HepG2 (cell line): ENCODE measurements around the gene APLNR. TPM values are rescaled to one million over a fixed set of nuclear protein-coding genes. Genes with fewer than 3 reads are reported as not detected.

Source experiments
- ATAC-seq: fragments of 200-7000 bp; cut with Tn5 transposase; 3 replicates; pipeline ENCODE4 v1.9.1; 2020; ENCODE audit warnings: mild to moderate bottlenecking, moderate library complexity
- Bru-seq: library from RNA; stranded (reverse); fragments of 400-500 nt; gene quantifications from one replicate; lab custom pipeline; 2021; lab: Mats Ljungman, UMichigan
- BruChase-seq, 2 experiments: library from RNA; stranded (reverse); fragments of 400-500 nt; gene quantifications; one replicate each; lab custom pipeline; 2021; lab: Mats Ljungman, UMichigan
- BruUV-seq: library from RNA; stranded (reverse); fragments of 400-500 nt; replicated peaks from 2 replicates; lab custom pipeline; 2021; lab: Mats Ljungman, UMichigan
- CTCF ChIA-PET: fragments of 300-600 bp; formaldehyde crosslinking; extraction: SDS; loops from one replicate; lab custom pipeline; 2021; ENCODE audit warnings: low total read pairs, inconsistent platforms, low intra/inter-chr PET ratio; lab: Yijun Ruan, JAX
- POLR2A ChIA-PET: fragments of 350-600 bp; sonication (Branson Sonifier 250); formaldehyde crosslinking; loops from one replicate; lab custom pipeline; 2020; ENCODE audit warnings: antibody characterized with exemption, inconsistent platforms; lab: Yijun Ruan, JAX
- DNase-seq: peaks from one replicate; pipeline ENCODE4 v3.0.0-alpha.2; 2015; ENCODE audit warnings: low spot score
- FAIRE-seq: peaks from 3 replicates; lab custom pipeline; 2011; peaks lifted over from hg19 to GRCh38; lab: Jason Lieb, UNC
- H2AFZ ChIP-seq: one replicate; pipeline ENCODE4 v1.6.1; 2011; ENCODE audit warnings: low read length, inconsistent platforms
- H3K27ac ChIP-seq: fragments of 300-600 bp; 3 replicates; pipeline ENCODE4 v1.8.0; 2011; ENCODE audit warnings: mixed run types, mild to moderate bottlenecking, mixed read lengths, low read length, inconsistent platforms; ENCODE audit not compliant: insufficient read depth; ENCODE audit errors: extremely low read length
- H3K27me3 ChIP-seq, 2 experiments: fragments of 200-600 bp in 1 of 2; 2 replicates in 1 of 2; 3 replicates in 1 of 2; pipeline versions ENCODE4 v1.6.0 to v1.8.0; 2011; ENCODE audit warnings: low read length in 2 of 2, mild to moderate bottlenecking in 2 of 2, moderate library complexity in 2 of 2, inconsistent platforms in 1 of 2; ENCODE audit not compliant: insufficient read depth in 2 of 2, control insufficient read depth in 1 of 2
- H3K36me3 ChIP-seq, 2 experiments: fragments of 200-600 bp in 1 of 2; replicated peaks in 1 of 2; 2 replicates in 1 of 2; 3 replicates in 1 of 2; pipeline versions ENCODE4 v1.5.1 to v1.8.0; 2011; ENCODE audit warnings: low read length in 2 of 2, inconsistent platforms in 1 of 2; ENCODE audit not compliant: insufficient read depth in 2 of 2, control insufficient read depth in 1 of 2
- H3K4me1 ChIP-seq: 2 replicates; pipeline ENCODE4 v1.5.1; 2012; ENCODE audit warnings: low read length, inconsistent platforms; ENCODE audit not compliant: insufficient read depth
- H3K4me2 ChIP-seq: 2 replicates; pipeline ENCODE4 v1.6.0; 2011; ENCODE audit warnings: low read depth, low read length, inconsistent platforms
- H3K4me3 ChIP-seq, 3 experiments: fragments of 200-600 bp in 1 of 3; sonication (generic), shearing (Covaris generic) in 1 of 3; replicated peaks in 1 of 3; 2 replicates each; pipeline ENCODE4 v1.5.1; 2011 to 2016; ENCODE audit warnings: low read length in 3 of 3, inconsistent platforms in 2 of 3, low read depth in 2 of 3, mild to moderate bottlenecking in 2 of 3, control low read depth in 1 of 3, mixed read lengths in 1 of 3; ENCODE audit not compliant: insufficient read depth in 1 of 3
- H3K79me2 ChIP-seq: one replicate; pipeline ENCODE4 v1.6.1; 2011; ENCODE audit warnings: low read length, inconsistent platforms; ENCODE audit not compliant: insufficient read depth
- H3K9ac ChIP-seq: 2 replicates; pipeline ENCODE4 v1.6.0; 2011; ENCODE audit warnings: mild to moderate bottlenecking, low read depth, low read length, inconsistent platforms; ENCODE audit not compliant: insufficient read depth
- H3K9me3 ChIP-seq: 2 replicates; pipeline ENCODE4 v1.5.1; 2012; ENCODE audit warnings: mild to moderate bottlenecking, low read length
- H4K20me1 ChIP-seq: 2 replicates; pipeline ENCODE4 v1.6.0; 2011; ENCODE audit warnings: inconsistent platforms, mild to moderate bottlenecking, low read length, moderate library complexity; ENCODE audit not compliant: insufficient read depth
- E2F5 ChIP-seq: sonication (generic); formaldehyde crosslinking; conservative IDR thresholded peaks from 2 replicates; pipeline ENCODE4 v1.4.0; 2020; ENCODE audit warnings: missing genetic modification reagents
- EHMT2 ChIP-seq: fragments of 200-600 bp; sonication (generic); IDR thresholded peaks from 2 replicates; pipeline ENCODE4 v1.7.0; 2017; ENCODE audit warnings: antibody characterized with exemption, low read depth, low read length, borderline replicate concordance
- REL ChIP-seq: sonication (generic); formaldehyde crosslinking; conservative IDR thresholded peaks from 2 replicates; pipeline ENCODE4 v1.8.0; 2022; ENCODE audit warnings: mild to moderate bottlenecking, missing genetic modification reagents, moderate library complexity
- RFXAP ChIP-seq: sonication (generic); formaldehyde crosslinking; IDR thresholded peaks from 2 replicates; pipeline ENCODE4 v1.4.0; 2020; ENCODE audit warnings: missing genetic modification reagents, borderline replicate concordance
- YEATS2 ChIP-seq: sonication (generic); formaldehyde crosslinking; IDR thresholded peaks from 2 replicates; pipeline ENCODE4 v1.4.0; 2020; ENCODE audit warnings: missing genetic modification reagents, borderline replicate concordance
- ZBTB37 ChIP-seq: sonication (generic); formaldehyde crosslinking; IDR thresholded peaks from 2 replicates; pipeline ENCODE4 v1.4.0; 2020; ENCODE audit warnings: mild to moderate bottlenecking, missing genetic modification reagents
- ZNF225 ChIP-seq: sonication (generic); formaldehyde crosslinking; IDR thresholded peaks from 2 replicates; pipeline ENCODE4 v1.4.0; 2020; ENCODE audit warnings: mild to moderate bottlenecking, missing genetic modification reagents
- ZNF367 ChIP-seq: sonication (generic); formaldehyde crosslinking; IDR thresholded peaks from 2 replicates; pipeline ENCODE4 v1.4.0; 2020; ENCODE audit warnings: missing genetic modification reagents, borderline replicate concordance
- ZNF382 ChIP-seq: sonication (generic); formaldehyde crosslinking; IDR thresholded peaks from 2 replicates; pipeline ENCODE4 v1.5.0; 2020; ENCODE audit warnings: missing genetic modification reagents, mild to moderate bottlenecking, borderline replicate concordance
- ZNF503 ChIP-seq: sonication (generic); formaldehyde crosslinking; IDR thresholded peaks from 2 replicates; pipeline ENCODE4 v1.4.0; 2020; ENCODE audit warnings: missing genetic modification reagents
- ZNF607 ChIP-seq: sonication (generic); formaldehyde crosslinking; IDR thresholded peaks from 2 replicates; pipeline ENCODE4 v1.5.1; 2020; ENCODE audit warnings: missing genetic modification reagents, mild to moderate bottlenecking, borderline replicate concordance
- WGBS: methylation state at CpG from one replicate; pipeline ENCODE4 v1.1.6; 2017; ENCODE audit warnings: low lambda C conversion rate; 5-methylcytosine and 5-hydroxymethylcytosine counted together
- in situ Hi-C: cut with HindIII; loops from 2 replicates; pipeline ENCODE4 v1.10.0; 2017; ENCODE audit warnings: low pct_unique_long_range_greater_than_20kb; ENCODE audit not compliant: extremely low pct_ligation_motif_present
- intact Hi-C: fragments of 100-400 bp; cut with micrococcal nuclease; formaldehyde crosslinking; loops from one replicate; pipeline ENCODE4 v1.10.0; 2022; ENCODE audit not compliant: unreplicated experiment
- long read RNA-seq, 2 experiments: library from RNA in 1 of 2; library from polyadenylated mRNA in 1 of 2; stranded (forward) in 1 of 2; unstranded in 1 of 2; transcript quantifications; one replicate each; pipeline ENCODE4 v2.0.0, GENCODE V29; 2019 to 2022
- polyA minus RNA-seq, 3 experiments: library from RNA; depleted of rRNA, polyadenylated mRNA; stranded (reverse); fragments of >200 nt; gene quantifications; 2 replicates each; pipeline ENCODE4 v1.2.3, GENCODE V29; 2011; ENCODE audit warnings: low replicate concordance in 1 of 3
- polyA plus RNA-seq, 8 experiments: library from polyadenylated mRNA; depleted of rRNA in 3 of 8; stranded (reverse) in 7 of 8; unstranded in 1 of 8; fragments of >200 nt; fragmentation: Illumina TruSeq in 4 of 8; extraction: Trizol in 4 of 8; gene quantifications; 2 replicates each; pipeline versions ENCODE4 v1.2.1 to v1.2.3, GENCODE V29; 2011 to 2016; ENCODE audit warnings: low read depth in 4 of 8, missing spikeins in 1 of 8, mixed read lengths in 1 of 8; ENCODE audit not compliant: insufficient read depth in 1 of 8
- total RNA-seq, 5 experiments: library from RNA; depleted of rRNA; stranded (reverse); fragments of >200 nt; fragmentation: Illumina TruSeq; extraction: Trizol; gene quantifications; 2 replicates each; pipeline ENCODE4 v1.2.3, GENCODE V29; 2016; ENCODE audit warnings: low read depth in 1 of 5
- TF ChIP-seq, protein P1 (sequence below): sonication (generic); formaldehyde crosslinking; IDR thresholded peaks from 2 replicates; pipeline ENCODE4 v1.5.1; 2020; ENCODE audit warnings: missing genetic modification reagents, mild to moderate bottlenecking, borderline replicate concordance

The APLNR gene
- not detected in 2 replicates for total RNA-seq (2016; rRNA removed; fragmentation: Illumina TruSeq; extraction: Trizol)
- total RNA-seq (2016; cell fraction: cytosol; rRNA removed; fragmentation: Illumina TruSeq; extraction: Trizol; ENCODE audit: low read depth) = not detected in 2 replicates
- not detected in 2 replicates for total RNA-seq (2016; cell fraction: insoluble cytoplasmic fraction; rRNA removed; fragmentation: Illumina TruSeq; extraction: Trizol)
- not detected in 2 replicates for total RNA-seq (2016; cell fraction: membrane; rRNA removed; fragmentation: Illumina TruSeq; extraction: Trizol)
- total RNA-seq (2016; cell fraction: nucleus; rRNA removed; fragmentation: Illumina TruSeq; extraction: Trizol) = not detected in 2 replicates
- not detected in 2 replicates for polyA plus RNA-seq (2011; rRNA removed)
- not detected in 2 replicates for polyA plus RNA-seq (2011; cell fraction: cytosol; rRNA removed)
- not detected in 2 replicates for polyA plus RNA-seq (2011; cell fraction: nucleus; rRNA removed)
- not detected in 2 replicates for polyA plus RNA-seq (2012)
- not detected in 2 replicates for polyA plus RNA-seq (2016; cell fraction: cytosol; fragmentation: Illumina TruSeq; extraction: Trizol; ENCODE audit: low read depth)
- not detected in 2 replicates for polyA plus RNA-seq (2016; cell fraction: insoluble cytoplasmic fraction; fragmentation: Illumina TruSeq; extraction: Trizol; ENCODE audit: low read depth)
- not detected in 2 replicates for polyA plus RNA-seq (2016; cell fraction: membrane; fragmentation: Illumina TruSeq; extraction: Trizol; ENCODE audit: low read depth)
- not detected in 2 replicates for polyA plus RNA-seq (2016; cell fraction: nucleus; fragmentation: Illumina TruSeq; extraction: Trizol; ENCODE audit: insufficient read depth, low read depth)
- polyA minus RNA-seq (2011; rRNA and poly(A)+ RNA removed; ENCODE audit: low replicate concordance) = 0.05 TPM in 1 of 2 replicates, not detected in the other
- not detected in 2 replicates for polyA minus RNA-seq (2011; cell fraction: cytosol; rRNA and poly(A)+ RNA removed)
- polyA minus RNA-seq (2011; cell fraction: nucleus; rRNA and poly(A)+ RNA removed) = not detected in 2 replicates
- Bru-seq, nascent RNA = not detected
- not detected for BruChase-seq, experiment 1, labeled RNA remaining after a 6-hour chase
- not detected for BruChase-seq, experiment 2, labeled RNA remaining after a 2-hour chase
- long read RNA-seq, experiment 1 = 0 reads
- long read RNA-seq, experiment 2 = 0 reads

DNA sequence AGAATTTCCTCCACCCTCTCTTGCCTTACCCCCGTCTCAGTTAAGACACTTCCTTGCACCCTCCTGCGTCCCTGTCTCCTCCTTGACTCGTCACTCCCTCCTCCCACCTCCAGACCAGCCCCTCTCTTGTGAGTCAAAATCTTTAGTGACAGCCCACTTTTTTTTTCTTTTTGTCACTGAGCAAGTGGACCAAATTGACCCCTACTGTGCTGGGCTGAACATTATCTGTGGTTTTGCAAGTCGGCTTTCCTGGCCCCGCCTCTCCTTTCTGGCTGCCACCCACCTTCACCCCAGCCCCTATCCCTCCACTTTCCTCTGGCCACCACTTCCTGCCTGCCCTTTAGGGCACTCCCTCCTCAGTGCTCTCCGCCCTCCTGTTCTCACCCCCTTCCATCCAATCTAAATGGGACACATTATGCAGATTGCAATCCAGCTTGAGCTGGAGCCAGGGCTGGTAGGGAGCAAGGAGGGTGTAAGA lies at the start of gene APLNR:
TSS of gene APLNR (minus strand) at position 47 of the 478 bp plus-strand sequence. CDS start 246 bp downstream, outside the sequence.
- FAIRE-seq (no peak), DNase-seq (no peak), ATAC-seq (no peak)
- ChIA-PET POLR2A (no interaction called here), CTCF (no interaction called here)
- intact Hi-C loops = no loop called here
- Histone ChIP-seq H3K27me3 (peaks cover 0 to 5% of the 10 kb centered on the region in 2 experiments; a peak in 1 of 5 replicates), H3K4me1 (no peaks in the 10 kb centered on the region), H3K4me3 (no peak within 1 kb of the TSS), H3K4me2 (no peak within 1 kb of the TSS), H2AFZ (no peak within 1 kb of the TSS), H4K20me1 (no peaks in the 10 kb centered on the region), H3K36me3 (no peaks in the 10 kb centered on the region), H3K9me3 (no peaks in the 10 kb centered on the region), H3K9ac (no peak within 1 kb of the TSS), H3K27ac (no peak within 1 kb of the TSS), H3K79me2 (no peaks in the 10 kb centered on the region)
- in situ Hi-C loops = no loop called here
- no TSS peak for BruUV-seq
- 6% methylated on average over 6 of the region's 6 CpGs for WGBS
- no peak for TF ChIP-seq ZNF225 (CRISPR knock-in tag)
- no peak for TF ChIP-seq ZNF503 (CRISPR knock-in tag)
- TF ChIP-seq, protein P1, sequence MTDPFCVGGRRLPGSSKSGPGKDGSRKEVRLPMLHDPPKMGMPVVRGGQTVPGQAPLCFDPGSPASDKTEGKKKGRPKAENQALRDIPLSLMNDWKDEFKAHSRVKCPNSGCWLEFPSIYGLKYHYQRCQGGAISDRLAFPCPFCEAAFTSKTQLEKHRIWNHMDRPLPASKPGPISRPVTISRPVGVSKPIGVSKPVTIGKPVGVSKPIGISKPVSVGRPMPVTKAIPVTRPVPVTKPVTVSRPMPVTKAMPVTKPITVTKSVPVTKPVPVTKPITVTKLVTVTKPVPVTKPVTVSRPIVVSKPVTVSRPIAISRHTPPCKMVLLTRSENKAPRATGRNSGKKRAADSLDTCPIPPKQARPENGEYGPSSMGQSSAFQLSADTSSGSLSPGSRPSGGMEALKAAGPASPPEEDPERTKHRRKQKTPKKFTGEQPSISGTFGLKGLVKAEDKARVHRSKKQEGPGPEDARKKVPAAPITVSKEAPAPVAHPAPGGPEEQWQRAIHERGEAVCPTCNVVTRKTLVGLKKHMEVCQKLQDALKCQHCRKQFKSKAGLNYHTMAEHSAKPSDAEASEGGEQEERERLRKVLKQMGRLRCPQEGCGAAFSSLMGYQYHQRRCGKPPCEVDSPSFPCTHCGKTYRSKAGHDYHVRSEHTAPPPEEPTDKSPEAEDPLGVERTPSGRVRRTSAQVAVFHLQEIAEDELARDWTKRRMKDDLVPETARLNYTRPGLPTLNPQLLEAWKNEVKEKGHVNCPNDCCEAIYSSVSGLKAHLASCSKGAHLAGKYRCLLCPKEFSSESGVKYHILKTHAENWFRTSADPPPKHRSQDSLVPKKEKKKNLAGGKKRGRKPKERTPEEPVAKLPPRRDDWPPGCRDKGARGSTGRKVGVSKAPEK (CRISPR knock-in tag) = no peak
- TF ChIP-seq ZBTB37 (CRISPR knock-in tag) = no peak
- no peak for TF ChIP-seq YEATS2 (CRISPR knock-in tag)
- no peak for TF ChIP-seq EHMT2
- TF ChIP-seq ZNF367 (CRISPR knock-in tag) = no peak
- no peak for TF ChIP-seq RFXAP (CRISPR knock-in tag)
- no peak for TF ChIP-seq REL (CRISPR knock-in tag)
- no peak for TF ChIP-seq ZNF382 (CRISPR knock-in tag)
- TF ChIP-seq ZNF607 = no peak
- no peak for TF ChIP-seq E2F5 (CRISPR knock-in tag)
